GM21381 (cell line): ENCODE results near the gene DCC.

Source experiments
- ATAC-seq: cut with Tn5 transposase; IDR thresholded peaks from one replicate; pipeline ENCODE4 v1.9.1; 2021; ENCODE audit warnings: mild to moderate bottlenecking, moderate library complexity; ENCODE audit not compliant: unreplicated experiment

DCC gene

GRCh38 chr18:53319628-53320027, 979.6 kb downstream of the DCC start:
- ATAC-seq: no peak

DNA sequence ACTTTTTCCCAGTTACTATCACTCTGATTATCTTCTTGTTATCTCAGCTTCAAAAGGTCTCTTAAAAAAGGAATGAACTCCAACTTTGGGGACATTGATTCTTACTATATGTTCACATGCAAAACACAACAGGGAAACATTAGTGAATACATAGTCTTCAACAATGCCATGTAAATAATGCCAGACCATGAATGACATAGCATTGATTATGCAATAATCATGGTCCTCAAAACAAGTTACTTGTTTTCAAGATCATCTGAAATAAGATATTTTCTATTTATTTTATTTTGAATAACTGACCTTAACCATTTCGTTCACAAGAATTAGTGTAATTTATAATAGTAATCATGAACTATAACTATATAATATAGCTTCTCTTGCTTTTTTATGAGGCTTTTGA, 982.2 kb downstream of the DCC start:
- ATAC-seq: no peak

GRCh38 chr18:53324353-53324752, 984.4 kb downstream of the DCC start:
- no peak for ATAC-seq

- ATAC-seq: no peak
Measured at GRCh38 chr18:53360501-53361443, 1020.8 kb downstream of the DCC start.

DNA sequence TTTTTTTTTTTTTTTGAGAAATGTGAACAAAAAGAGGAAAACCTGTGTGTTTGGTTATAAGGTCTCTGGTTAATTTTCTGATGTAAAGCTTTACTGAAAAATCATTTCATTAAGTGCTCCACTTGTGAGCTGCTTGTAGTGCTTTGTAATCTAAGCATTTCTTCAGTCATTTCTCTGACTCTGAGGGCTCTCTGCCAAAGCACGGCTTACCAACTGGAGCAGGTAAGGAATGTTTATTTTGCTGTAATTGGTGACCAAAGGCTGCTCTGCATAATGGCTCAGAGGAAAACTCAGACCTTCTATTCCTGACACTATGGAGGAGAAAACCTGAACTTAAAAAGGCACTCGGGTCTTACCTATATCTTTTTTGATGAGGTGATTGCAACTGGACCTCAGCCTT, 1035.6 kb downstream of the DCC start:
- no peak for ATAC-seq

DNA sequence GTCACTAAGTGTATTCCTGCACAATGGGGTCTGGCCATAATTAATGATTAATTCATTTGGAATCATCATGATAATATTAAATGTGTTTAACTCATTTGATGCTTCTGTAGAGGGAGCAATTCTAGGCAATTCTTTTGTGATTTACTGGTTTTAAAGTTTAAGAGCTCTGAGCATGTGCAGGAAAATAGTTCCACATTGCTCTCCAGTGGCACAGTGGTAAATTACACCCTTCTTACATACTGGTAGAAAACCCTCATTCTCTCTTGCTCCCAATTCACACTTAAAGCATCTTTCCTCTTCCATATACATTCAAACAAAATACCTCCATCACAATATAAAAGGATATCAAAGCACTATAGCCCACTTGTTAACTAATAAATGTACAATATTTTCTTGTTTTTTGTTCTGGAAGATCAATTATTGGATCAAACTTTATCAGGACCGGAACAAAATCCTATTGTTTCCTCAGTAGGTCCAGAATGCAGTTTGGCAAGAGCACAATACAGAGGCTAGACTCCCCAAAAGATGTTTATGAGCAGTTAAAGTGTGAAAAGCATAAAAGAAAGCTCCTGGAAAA, 1040.2 kb downstream of the DCC start:
- no peak for ATAC-seq

GRCh38 chr18:53382870-53383269, 1042.9 kb downstream of the DCC start:
- ATAC-seq: no peak

DNA sequence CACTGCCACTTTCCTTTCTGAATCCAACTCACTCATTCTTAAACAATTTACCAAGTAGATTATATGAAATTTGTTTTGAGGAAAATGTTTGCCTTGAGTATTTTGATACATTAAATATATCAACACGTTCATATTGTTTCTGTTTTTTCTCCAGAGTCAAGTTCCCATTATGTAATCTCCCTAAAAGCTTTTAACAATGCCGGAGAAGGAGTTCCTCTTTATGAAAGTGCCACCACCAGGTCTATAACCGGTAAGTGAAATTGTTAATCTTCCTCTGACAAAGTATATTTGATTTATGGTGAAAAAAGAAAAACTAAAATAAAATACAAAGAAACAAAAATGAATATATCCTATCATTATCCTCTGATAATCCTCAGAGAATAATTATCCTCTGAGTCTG, 1045.9 kb downstream of the DCC start:
- no peak for ATAC-seq

DNA sequence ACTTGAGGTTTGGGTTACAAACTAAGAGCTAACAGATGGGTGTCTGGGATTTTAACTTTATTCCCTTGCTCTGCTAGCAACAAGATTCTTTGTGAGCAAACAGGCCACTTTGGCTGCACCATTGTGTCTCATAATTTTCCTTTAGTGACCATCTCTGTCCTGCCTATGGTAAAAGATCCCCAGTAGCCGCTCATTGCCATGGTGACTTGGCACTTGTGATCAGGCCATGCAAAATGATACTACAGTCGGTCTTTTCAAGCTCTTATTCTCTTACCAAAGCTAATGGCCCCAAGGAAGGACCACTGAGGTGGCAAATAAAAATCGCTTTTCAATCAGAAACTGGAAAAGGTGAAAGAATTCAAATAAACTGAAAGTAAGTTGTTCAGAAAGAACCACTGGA, 1047.6 kb downstream of the DCC start:
- no peak for ATAC-seq

- ATAC-seq: no peak
Measured at GRCh38 chr18:53402670-53403069, 1062.7 kb downstream of the DCC start.

DNA sequence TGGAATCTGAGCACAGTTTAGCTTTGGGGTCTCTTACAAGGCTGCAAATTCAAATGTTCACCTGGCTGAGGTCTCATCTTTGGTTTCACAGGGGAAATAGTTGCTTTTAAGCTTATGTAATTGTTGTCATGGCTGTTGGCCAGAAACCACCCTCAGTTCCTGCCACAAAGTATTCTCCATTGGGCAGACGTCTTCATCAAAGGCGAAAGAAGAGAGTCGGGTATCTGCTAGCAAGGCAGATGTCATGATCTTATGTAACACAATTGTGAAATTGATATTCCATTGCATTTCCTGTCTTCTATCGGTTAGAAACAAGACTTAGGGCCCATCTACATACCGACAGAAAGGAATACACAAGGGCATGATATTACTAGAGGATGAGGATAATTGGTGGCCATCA, 1068.3 kb downstream of the DCC start:
- no peak for ATAC-seq

- ATAC-seq: no peak
Measured at GRCh38 chr18:53411511-53411910, 1071.5 kb downstream of the DCC start.

- no peak for ATAC-seq
Measured at GRCh38 chr18:53417003-53417402, 1077.0 kb downstream of the DCC start.

- no peak for ATAC-seq
Measured at GRCh38 chr18:53421869-53422268, 1081.9 kb downstream of the DCC start.

DNA sequence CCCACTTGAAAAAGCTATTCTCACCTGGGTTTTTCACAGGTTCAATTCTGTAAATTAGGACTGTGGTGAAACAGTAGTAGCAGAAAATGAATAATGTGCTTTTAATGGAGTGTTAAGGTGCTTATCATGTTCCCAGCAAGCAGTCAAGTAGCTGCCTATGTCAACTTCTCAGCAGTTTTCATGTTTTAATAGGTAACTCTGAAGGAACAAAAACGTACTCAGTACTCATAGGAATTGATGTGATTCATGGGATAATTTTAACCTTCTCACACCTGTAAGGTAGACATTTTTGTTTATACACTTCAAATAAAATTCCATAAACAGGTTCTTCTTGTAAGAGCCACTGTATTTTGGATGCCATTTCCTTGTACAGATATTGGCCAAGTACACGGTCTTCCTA, 1082.9 kb downstream of the DCC start:
- no peak for ATAC-seq

DNA sequence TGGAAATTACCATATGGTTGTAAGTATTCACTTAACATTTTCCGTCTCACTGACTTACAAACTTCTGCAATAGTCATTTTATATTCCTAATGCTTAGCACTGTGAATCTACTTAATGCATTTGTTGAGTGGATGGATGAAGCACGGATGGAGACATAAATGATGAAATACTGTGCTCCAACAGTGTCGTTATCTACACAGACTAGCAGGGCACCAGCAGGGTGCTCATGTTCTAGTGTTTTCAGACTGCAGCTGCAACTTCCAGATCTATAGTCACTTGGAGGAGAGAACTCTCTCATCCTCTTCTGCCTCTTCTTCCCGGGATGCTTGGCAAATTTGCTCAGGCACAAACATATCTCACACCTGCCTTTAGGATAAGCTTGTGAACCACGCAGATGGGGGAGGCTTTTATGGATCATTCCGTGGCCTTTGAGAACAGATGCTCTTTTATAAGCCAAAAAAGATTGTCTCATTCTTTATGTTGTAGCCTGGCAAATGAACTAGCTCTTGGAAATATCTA, 1086.7 kb downstream of the DCC start:
- ATAC-seq: no peak

DNA sequence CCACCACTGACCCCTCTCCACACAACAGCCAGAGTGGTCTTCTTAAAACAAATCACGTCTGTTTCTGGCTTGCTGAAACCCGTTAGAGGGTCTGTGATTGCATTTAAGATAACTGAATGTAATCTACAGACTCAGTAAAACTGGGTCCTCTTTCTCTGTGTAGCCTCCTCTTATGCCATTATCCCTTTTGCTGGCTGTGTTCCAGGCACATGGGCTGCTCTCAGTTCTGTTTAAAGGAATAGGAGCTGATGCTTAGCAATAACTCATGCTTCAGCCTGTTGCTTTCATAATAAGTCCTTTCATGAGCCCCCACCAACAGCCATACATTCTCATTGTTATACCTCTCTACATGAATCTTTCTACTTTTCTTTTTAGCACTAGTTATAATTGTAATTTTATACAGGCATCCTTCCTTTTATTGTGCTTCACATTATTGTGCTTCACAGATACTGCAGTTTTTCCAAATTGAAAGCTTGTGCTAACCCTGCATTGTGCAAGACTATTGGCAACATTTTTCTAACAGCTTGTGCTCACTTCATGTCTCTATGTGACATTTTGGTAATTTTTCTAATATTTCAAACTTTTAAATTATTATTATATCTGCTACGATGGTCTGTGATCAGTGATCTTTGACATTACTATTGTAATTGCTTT, 1101.9 kb downstream of the DCC start:
- ATAC-seq: no peak

GRCh38 chr18:53442415-53442783, 1102.4 kb downstream of the DCC start:
- ATAC-seq: no peak

- ATAC-seq: no peak
Measured at GRCh38 chr18:53443336-53443735, 1103.3 kb downstream of the DCC start.

- ATAC-seq: no peak
Measured at GRCh38 chr18:53443831-53444230, 1103.8 kb downstream of the DCC start.

DNA sequence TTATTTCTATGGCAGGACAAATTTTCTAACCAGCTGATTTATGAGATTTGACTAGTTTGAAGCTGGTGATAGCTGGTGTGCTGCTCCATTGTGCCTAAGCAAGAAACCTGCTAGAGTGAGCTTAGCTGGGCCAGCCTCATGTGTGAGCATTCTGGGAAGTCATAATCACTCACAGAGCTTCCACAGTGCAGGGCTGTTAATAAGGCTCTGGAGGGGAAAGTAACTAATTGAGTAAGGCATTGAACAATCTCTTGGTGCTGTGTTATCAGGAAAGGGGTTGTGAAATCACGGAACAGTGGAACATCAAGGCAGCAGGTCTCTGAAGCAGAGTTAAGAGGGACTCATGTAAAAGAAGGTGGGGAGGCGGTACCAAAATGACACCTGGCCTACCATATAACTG, 1111.9 kb downstream of the DCC start:
- ATAC-seq: no peak

DNA sequence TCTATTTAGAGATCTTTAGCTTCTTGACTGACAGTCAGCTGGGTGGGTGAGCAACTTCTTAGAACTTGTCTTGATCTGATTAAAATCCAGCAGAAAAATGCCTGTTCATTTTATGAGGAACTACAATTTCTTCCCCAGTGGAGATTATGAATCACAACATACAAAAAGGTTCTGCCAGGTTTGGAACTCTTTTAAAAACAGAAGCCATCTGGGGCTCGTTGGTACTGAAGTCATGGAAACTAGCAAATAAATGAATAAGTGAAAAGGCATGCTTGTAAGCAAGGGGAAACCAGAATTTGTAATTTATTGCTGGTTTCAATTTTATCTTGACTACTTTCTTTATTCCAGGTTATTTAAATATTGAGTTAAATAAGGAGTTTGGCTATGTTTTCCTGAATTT, 1117.1 kb downstream of the DCC start:
- no peak for ATAC-seq
